GM12878 (cell line): Measurements from ENCODE around the gene RUFY3. TPM values are rescaled to one million over a fixed set of nuclear protein-coding genes. Genes with fewer than 3 reads are reported as not detected.

Source experiments
- ASH2L ChIP-seq: fragments of 300-600, 200-600 bp; sonication (generic); IDR thresholded peaks from 2 replicates; pipeline ENCODE4 v1.6.1; 2017; ENCODE audit warnings: low read depth, mild to moderate bottlenecking, borderline replicate concordance
- BACH1 ChIP-seq: fragments of 450-650 bp; IDR thresholded peaks from 2 replicates; pipeline ENCODE4 v1.6.1; 2017; ENCODE audit warnings: mild to moderate bottlenecking, borderline replicate concordance
- CREB1 ChIP-seq: IDR thresholded peaks from 2 replicates; pipeline ENCODE4 v1.6.1; 2012; ENCODE audit warnings: low read depth, mild to moderate bottlenecking, inconsistent platforms
- EZH2 ChIP-seq: IDR thresholded peaks from 2 replicates; pipeline ENCODE4 v1.6.1; 2012; ENCODE audit warnings: low read depth, mild to moderate bottlenecking, control low read depth, inconsistent platforms, low read length, borderline replicate concordance; ENCODE audit not compliant: control insufficient read depth
- FOS ChIP-seq: IDR thresholded peaks from 3 replicates; pipeline ENCODE4 v1.6.1; 2011; ENCODE audit warnings: borderline replicate concordance; ENCODE audit not compliant: insufficient read length; ENCODE audit errors: extremely low read depth
- FOXM1 ChIP-seq: IDR thresholded peaks from 2 replicates; pipeline ENCODE4 v1.6.1; 2012; ENCODE audit warnings: low read depth, mild to moderate bottlenecking, inconsistent platforms, low read length, moderate library complexity
- IKZF2 ChIP-seq, 2 experiments: fragments of 450-650 bp; IDR thresholded peaks; 2 replicates each; pipeline ENCODE4 v1.6.1; 2017; ENCODE audit warnings: mild to moderate bottlenecking in 2 of 2, moderate library complexity in 2 of 2
- IRF5 ChIP-seq: fragments of 450-650 bp; IDR thresholded peaks from 2 replicates; pipeline ENCODE4 v1.6.1; 2017; ENCODE audit warnings: borderline replicate concordance
- MTA2 ChIP-seq: fragments of 450-650 bp; IDR thresholded peaks from 2 replicates; pipeline ENCODE4 v1.6.1; 2016; ENCODE audit warnings: low read depth, mild to moderate bottlenecking, moderate library complexity
- MXI1 ChIP-seq: fragments of 150-350 bp; IDR thresholded peaks from 2 replicates; pipeline ENCODE4 v1.6.1; 2011; ENCODE audit warnings: low read depth, mild to moderate bottlenecking, inconsistent platforms, low read length, improper control_type of control experiment
- NFYB ChIP-seq: IDR thresholded peaks from 2 replicates; pipeline ENCODE4 v1.6.1; 2011; ENCODE audit warnings: low read depth, mild to moderate bottlenecking, low read length, improper control_type of control experiment, moderate library complexity; ENCODE audit not compliant: insufficient read depth
- NKRF ChIP-seq: fragments of 450-650 bp; conservative IDR thresholded peaks from 2 replicates; pipeline ENCODE4 v1.6.1; 2017; ENCODE audit warnings: mild to moderate bottlenecking, moderate library complexity
- POLR2AphosphoS5 ChIP-seq: IDR thresholded peaks from 2 replicates; pipeline ENCODE4 v1.6.1; 2011; ENCODE audit warnings: mild to moderate bottlenecking, low read length, inconsistent platforms
- RCOR1 ChIP-seq: conservative IDR thresholded peaks from 2 replicates; pipeline ENCODE4 v1.6.1; 2012; ENCODE audit warnings: low read depth, low read length, improper control_type of control experiment
- SIN3A ChIP-seq: IDR thresholded peaks from 2 replicates; pipeline ENCODE4 v1.6.1; 2012; ENCODE audit warnings: low read depth, low read length, improper control_type of control experiment
- SMAD1 ChIP-seq: fragments of 450-650 bp; IDR thresholded peaks from 2 replicates; pipeline ENCODE4 v1.6.1; 2018; ENCODE audit warnings: mild to moderate bottlenecking, low read depth; ENCODE audit not compliant: partially characterized antibody
- SREBF2 ChIP-seq: IDR thresholded peaks from 2 replicates; pipeline ENCODE4 v1.6.1; 2012; ENCODE audit warnings: mild to moderate bottlenecking, low read length
- STAT1 ChIP-seq: fragments of 450-650 bp; conservative IDR thresholded peaks from 2 replicates; pipeline ENCODE4 v1.6.1; 2014; ENCODE audit warnings: antibody characterized with exemption, mild to moderate bottlenecking
- polyA plus RNA-seq, 11 experiments: library from polyadenylated mRNA; depleted of rRNA in 4 of 11; unstranded in 6 of 11; stranded (reverse) in 5 of 11; fragments of >200 nt; fragmentation: Nextera tagmentation in 4 of 11; fragmentation: Illumina TruSeq in 1 of 11; extraction: Ambion mirVana in 4 of 11; extraction: Trizol in 1 of 11; gene quantifications; 1 replicate in 1 of 11; 2 replicates in 10 of 11; pipeline versions ENCODE4 v1.2.1 to v1.2.3, GENCODE V29; 2011 to 2016; ENCODE audit warnings: inconsistent platforms in 2 of 11, missing spikeins in 2 of 11, low read depth in 1 of 11
- total RNA-seq, 4 experiments: library from RNA; depleted of rRNA in 3 of 4; stranded (reverse); fragments of >200 nt in 3 of 4; fragmentation: Illumina TruSeq in 1 of 4; extraction: Trizol in 1 of 4; gene quantifications; 2 replicates each; pipeline versions ENCODE4 v1.2.1 to v1.2.3, GENCODE V29; 2013 to 2021
- TF ChIP-seq, protein P1 (sequence below): fragments of 450-650 bp; formaldehyde crosslinking; IDR thresholded peaks from 2 replicates; pipeline ENCODE4 v1.4.0; 2020; ENCODE audit warnings: mild to moderate bottlenecking, moderate library complexity
- TF ChIP-seq, protein P2 (sequence below): IDR thresholded peaks from 2 replicates; pipeline ENCODE4 v1.6.1; 2012; ENCODE audit warnings: low read length, inconsistent platforms

RUFY3 gene
- total and polyA plus RNA-seq, 10 of the 15 experiments (the other 5 are each of a cell fraction or from before 2014, with no cell fraction given): 5.1 to 28.3 (median 13.1) TPM

DNA sequence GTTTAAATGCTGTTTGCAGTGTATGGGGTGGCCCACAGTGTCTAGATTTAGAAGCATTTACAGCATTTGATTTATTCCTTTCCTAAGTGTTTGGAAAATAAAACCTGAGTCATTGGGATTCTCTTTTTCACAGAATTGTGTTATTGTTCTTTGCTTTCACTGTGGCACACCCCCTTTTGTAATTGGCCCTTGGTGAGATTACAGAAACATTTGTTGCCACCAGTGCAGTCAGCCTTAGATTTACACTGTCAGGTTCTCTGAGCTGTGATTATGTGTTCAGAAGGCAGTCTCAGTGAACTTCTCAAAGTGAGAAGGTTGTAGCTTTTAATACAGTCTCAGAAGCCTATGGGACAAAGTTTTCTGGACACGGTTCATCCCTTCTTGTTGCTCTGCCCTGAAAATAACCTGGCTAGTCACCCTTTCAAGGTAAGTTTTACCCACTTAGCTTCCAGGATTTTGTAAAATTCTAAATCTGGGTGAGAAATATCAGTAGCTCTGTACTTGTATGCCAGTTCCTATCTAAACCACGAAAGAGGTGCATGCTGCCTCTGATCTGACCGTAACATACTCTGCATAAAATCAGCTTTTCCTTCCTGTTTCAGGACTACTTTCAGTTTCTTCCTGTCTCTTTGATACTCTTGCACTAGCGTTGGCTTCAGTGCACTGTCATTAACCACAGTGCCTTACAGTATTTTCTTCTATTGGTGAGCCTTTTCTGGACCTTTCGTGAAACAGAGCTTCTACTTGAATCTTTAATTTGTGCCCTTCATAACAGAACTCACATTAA, 12.6 kb downstream of the RUFY3 start (continued):
- TF ChIP-seq, protein P1, sequence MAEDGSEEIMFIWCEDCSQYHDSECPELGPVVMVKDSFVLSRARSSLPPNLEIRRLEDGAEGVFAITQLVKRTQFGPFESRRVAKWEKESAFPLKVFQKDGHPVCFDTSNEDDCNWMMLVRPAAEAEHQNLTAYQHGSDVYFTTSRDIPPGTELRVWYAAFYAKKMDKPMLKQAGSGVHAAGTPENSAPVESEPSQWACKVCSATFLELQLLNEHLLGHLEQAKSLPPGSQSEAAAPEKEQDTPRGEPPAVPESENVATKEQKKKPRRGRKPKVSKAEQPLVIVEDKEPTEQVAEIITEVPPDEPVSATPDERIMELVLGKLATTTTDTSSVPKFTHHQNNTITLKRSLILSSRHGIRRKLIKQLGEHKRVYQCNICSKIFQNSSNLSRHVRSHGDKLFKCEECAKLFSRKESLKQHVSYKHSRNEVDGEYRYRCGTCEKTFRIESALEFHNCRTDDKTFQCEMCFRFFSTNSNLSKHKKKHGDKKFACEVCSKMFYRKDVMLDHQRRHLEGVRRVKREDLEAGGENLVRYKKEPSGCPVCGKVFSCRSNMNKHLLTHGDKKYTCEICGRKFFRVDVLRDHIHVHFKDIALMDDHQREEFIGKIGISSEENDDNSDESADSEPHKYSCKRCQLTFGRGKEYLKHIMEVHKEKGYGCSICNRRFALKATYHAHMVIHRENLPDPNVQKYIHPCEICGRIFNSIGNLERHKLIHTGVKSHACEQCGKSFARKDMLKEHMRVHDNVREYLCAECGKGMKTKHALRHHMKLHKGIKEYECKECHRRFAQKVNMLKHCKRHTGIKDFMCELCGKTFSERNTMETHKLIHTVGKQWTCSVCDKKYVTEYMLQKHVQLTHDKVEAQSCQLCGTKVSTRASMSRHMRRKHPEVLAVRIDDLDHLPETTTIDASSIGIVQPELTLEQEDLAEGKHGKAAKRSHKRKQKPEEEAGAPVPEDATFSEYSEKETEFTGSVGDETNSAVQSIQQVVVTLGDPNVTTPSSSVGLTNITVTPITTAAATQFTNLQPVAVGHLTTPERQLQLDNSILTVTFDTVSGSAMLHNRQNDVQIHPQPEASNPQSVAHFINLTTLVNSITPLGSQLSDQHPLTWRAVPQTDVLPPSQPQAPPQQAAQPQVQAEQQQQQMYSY: no peak
- no peak for TF ChIP-seq SREBF2
- no peak for TF ChIP-seq NKRF
- no peak for TF ChIP-seq BACH1
- TF ChIP-seq FOXM1: peak; percentile 71
- TF ChIP-seq MTA2: no peak
- TF ChIP-seq STAT1: no peak
- TF ChIP-seq POLR2AphosphoS5: no peak
- no peak for TF ChIP-seq FOS
- no peak for TF ChIP-seq RCOR1
- no peak for TF ChIP-seq NFYB
- TF ChIP-seq SIN3A: no peak
- peak; percentile 52 for TF ChIP-seq MXI1
- TF ChIP-seq, protein P2, sequence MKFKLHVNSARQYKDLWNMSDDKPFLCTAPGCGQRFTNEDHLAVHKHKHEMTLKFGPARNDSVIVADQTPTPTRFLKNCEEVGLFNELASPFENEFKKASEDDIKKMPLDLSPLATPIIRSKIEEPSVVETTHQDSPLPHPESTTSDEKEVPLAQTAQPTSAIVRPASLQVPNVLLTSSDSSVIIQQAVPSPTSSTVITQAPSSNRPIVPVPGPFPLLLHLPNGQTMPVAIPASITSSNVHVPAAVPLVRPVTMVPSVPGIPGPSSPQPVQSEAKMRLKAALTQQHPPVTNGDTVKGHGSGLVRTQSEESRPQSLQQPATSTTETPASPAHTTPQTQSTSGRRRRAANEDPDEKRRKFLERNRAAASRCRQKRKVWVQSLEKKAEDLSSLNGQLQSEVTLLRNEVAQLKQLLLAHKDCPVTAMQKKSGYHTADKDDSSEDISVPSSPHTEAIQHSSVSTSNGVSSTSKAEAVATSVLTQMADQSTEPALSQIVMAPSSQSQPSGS: 0 out of 2 replicates have a peak, but pooled peaks have one; percentile 50
- TF ChIP-seq ASH2L: no peak
- TF ChIP-seq CREB1: no peak
- peak; percentile 73 to 75; a peak in 3 of 4 replicates for TF ChIP-seq IKZF2 (IDR thresholded peaks at IDR 0.05)
- no peak for TF ChIP-seq EZH2
- no peak for TF ChIP-seq SMAD1
- no peak for TF ChIP-seq IRF5
